ENCODE measurements around the gene RNF111.

Gene RNF111

DNA sequence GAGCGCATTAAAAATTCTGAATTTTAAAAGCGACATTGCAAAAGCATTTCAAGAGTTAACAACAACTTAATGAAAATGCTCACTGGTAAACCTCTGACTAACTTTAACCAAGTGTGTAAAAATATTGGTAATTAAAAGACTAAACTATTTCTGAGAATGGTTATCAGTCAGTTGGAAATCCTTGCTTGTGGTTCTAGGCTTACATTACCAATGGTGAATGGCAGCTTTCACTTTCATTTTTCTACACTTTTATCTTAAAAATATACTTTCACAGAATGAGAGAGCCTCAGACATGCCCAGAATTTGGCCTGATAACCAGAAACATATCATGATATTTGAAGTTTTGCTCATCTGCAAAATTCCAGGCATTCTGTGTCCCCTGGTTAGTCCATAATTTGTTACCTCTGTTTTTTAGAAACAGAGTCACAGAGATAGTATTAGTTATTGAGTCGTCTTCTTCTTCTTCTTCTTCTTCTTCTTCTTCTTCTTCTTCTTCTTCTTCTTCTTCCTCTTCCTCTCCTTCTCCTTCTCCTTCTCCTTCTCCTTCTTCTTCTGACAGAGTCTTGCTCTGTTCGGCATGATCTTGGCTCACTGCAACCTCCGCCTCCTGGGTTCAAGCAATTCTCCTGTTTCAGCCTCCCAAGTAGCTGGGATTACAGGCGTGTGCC lies 5.5 kb upstream of the RNF111 start:
- H3K27ac ChIP-seq = no peak overlapping the region
- TF ChIP-seq CTCF (IDR thresholded peaks at IDR 0.05) = no peak
- H3K4me3 ChIP-seq = no peak overlapping the region
- no peak for DNase-seq (ENCODE audit: low spot score)

GRCh38 chr15:58983261-58983660 lies 4.2 kb upstream of the RNF111 start:
- no peak overlapping the region for H3K4me3 ChIP-seq
- no peak overlapping the region for H3K27ac ChIP-seq
- no peak for TF ChIP-seq CTCF (IDR thresholded peaks at IDR 0.05)
- DNase-seq (ENCODE audit: low spot score) = no peak

- H3K4me3 ChIP-seq = no peak overlapping the region
- no peak for DNase-seq (ENCODE audit: low spot score)
- no peak for TF ChIP-seq CTCF (IDR thresholded peaks at IDR 0.05)
- H3K27ac ChIP-seq = no peak overlapping the region
These were observed 2.0 kb upstream of the RNF111 start for GRCh38 chr15:58985443-58985842.

DNA sequence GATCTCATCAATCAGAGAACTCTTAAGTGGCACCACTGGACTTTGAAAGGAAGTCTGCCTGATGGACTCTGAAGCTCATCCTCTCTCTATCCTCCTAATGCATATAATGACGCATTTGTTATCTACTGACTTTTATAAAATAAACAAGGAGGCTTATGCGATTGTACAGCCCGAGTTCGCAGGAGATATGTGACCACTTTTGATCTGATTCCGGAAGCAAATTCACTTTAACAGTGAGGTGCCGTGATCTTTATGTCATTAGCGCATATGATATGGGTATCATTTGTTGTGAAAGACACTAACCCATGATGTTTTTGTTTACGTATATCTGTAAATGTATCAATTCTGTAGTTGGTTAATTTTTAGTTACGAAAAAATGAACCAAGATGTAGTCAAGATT lies 427 bp upstream of the RNF111 start:
- no peak for TF ChIP-seq CTCF (IDR thresholded peaks at IDR 0.05)
- DNase-seq (ENCODE audit: low spot score) = no peak
- Histone ChIP-seq H3K27ac (peak overlapping the region; percentile 89 to 92), H3K4me3 (peak overlapping the region; percentile 96)

DNA sequence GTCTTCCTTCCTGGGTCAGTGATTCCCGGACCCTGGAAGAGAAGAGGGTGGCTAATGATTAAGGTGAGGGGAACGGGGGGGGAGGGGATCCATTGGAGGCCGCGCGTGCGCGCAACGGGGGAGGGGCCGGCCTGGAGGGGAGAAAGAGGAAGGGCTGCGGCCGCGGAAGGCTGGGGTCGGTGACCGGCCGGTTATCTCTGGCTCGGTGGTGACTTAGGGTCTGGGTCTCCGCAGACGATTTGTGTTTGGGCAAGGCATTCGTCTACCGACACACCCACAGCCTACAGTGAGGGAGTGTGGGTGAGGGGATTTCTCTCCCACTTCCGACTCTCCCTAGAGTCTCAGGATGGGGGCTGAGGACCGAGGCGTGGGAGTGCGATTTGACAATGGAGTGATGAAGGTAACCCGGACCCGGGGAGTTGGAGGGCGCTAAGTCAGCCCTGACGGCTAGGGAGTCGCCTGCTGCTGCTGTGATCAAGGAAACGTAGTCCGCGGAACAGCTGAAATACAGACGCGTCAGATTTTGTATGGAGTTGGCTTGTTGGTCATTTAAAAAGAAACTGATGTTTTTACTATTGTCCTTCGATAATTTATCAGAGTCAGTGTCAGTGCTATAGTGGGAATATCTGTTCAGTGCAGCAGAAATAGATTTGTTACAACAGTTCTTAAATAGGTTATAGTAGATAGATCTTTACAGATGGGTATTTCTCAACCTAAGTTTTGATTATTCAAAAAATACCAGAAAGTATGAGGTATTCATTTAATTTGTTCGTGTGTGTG lies 733 bp downstream of the RNF111 start:
- no peak for TF ChIP-seq CTCF (IDR thresholded peaks at IDR 0.05)
- H3K27ac ChIP-seq = peak overlapping the region; percentile 89 to 92
- peak; percentile 69 for DNase-seq (ENCODE audit: low spot score)
- H3K4me3 ChIP-seq = peak overlapping the region; percentile 96

GRCh38 chr15:58992181-58992580 lies 4.7 kb downstream of the RNF111 start:
- no peak overlapping the region for H3K4me3 ChIP-seq
- no peak for TF ChIP-seq CTCF (IDR thresholded peaks at IDR 0.05)
- DNase-seq (ENCODE audit: low spot score) = no peak

More at GRCh38 chr15:58992181-58992580, 4.7 kb downstream of the RNF111 start:
- H3K27ac ChIP-seq = no peak overlapping the region

Data from coronary artery (tissue), 2 donors.